HG02870 (cell line): ENCODE measurements around the gene MYBPC3.
"Not testable (repeated sequence)": the region's sequence is repeated elsewhere in the genome, so short reads cannot be mapped to it uniquely, and the experiment has no call there.

Experiments used
- ATAC-seq: cut with Tn5 transposase; IDR thresholded peaks from one replicate; pipeline ENCODE4 v1.9.1; 2021; ENCODE audit warnings: mild to moderate bottlenecking, moderate library complexity; ENCODE audit not compliant: unreplicated experiment

Gene MYBPC3

GRCh38 chr11:47340980-47341775 is 11.3 kb downstream of the MYBPC3 start:
- ATAC-seq, result no peak

- ATAC-seq, result no peak
Measured at GRCh38 chr11:47340010-47340409, 12.5 kb downstream of the MYBPC3 start.

GRCh38 chr11:47338396-47339241 is 13.9 kb downstream of the MYBPC3 start:
- no peak for ATAC-seq

- no peak for ATAC-seq
Measured at GRCh38 chr11:47337229-47337924, 15.1 kb downstream of the MYBPC3 start.

DNA sequence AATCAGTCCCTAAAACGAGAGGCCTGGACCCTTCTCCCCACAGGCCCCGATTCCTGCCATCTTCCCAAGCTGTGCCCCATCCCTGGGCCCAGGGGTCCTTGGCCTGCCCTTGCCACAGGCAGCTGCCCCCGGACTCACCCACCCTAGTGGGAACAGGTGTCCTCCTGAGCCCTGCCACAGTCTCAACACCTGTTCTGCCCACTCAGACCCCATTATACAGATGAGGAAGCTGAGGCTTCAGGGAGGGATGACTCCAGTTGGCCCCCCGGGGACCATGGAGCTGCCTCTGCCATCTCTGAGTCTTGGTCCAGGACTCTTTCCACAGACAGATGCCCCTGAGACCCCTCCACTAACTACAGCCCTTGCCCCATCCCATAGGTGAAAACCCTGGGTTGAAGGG is 15.9 kb downstream of the MYBPC3 start:
- ATAC-seq, result no peak

DNA sequence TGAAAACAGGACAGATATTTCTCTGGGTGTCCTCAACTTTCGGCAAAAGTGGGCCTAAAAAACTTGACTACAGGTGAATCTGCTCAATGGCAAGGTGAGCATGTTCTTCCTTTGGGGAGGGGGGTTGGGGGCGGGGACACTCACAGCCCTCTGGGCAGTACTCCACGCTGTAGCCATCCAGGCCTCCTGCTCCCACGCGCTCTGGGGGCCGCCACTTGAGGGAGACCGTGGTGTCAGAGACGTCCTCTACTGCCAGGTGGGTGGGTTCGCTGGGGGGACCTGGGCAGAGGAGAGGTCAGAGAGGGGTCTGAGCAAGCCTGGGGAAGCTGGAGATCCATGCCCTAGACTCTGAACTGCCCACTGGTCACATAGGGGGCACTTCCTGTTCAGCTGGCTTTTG is 16.8 kb downstream of the MYBPC3 start:
- no peak for ATAC-seq

DNA sequence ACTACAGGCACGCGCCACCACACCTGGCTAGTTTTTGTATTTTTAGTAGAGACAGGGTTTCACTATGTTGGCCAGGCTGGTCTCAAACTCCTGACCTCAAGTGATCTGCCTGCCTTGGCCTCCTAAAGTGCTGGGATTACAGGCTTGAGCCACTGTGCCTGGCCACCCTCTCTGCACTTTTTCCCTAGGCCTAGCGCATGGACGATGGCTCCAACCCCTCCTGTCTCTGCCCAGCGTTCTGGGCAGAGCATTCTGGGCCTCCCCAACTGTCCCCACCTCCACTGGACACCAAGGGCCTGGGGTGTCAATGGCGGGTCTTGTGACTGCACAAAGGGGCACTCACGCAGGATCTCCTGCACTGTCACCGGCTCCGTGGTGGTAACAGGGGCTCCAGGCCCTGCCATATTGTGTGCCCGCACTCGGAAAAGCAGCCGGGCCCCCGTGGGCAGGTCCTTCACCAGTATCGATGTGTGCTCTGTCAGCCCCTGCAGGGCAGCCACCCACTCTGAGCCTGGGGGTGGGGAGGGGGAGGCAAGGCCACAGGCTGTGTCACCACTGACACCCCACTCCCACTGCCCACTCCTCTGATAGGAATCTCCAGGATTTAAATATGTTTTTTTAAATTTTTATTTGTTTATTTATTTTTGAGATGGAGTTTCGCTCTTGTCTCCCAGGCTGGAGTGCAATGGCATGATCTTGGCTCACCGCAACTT is 17.6 kb downstream of the MYBPC3 start:
- ATAC-seq, result not testable (repeated sequence)

GRCh38 chr11:47333886-47334443 is 18.5 kb downstream of the MYBPC3 start:
- ATAC-seq, result no peak

DNA sequence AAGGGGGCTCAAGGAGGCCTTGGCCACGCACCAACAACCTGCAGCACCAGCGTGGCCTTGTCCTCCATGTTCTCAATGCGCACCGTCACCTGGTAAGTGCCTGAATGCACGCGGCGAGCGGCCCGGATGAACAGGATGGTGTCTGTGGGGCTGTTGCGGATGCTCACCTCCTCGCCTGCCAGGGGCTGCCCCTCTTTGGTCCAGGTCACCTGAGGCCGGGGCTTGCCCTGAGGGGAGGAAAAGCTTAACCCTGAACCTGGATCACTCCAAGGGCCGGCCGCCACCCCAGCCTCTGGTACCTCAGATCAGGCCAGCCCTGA is 19.0 kb downstream of the MYBPC3 start:
- no peak for ATAC-seq

- no peak for ATAC-seq
Measured at GRCh38 chr11:47332791-47333525, 19.5 kb downstream of the MYBPC3 start.

GRCh38 chr11:47332303-47332711 is 20.2 kb downstream of the MYBPC3 start:
- no peak for ATAC-seq

DNA sequence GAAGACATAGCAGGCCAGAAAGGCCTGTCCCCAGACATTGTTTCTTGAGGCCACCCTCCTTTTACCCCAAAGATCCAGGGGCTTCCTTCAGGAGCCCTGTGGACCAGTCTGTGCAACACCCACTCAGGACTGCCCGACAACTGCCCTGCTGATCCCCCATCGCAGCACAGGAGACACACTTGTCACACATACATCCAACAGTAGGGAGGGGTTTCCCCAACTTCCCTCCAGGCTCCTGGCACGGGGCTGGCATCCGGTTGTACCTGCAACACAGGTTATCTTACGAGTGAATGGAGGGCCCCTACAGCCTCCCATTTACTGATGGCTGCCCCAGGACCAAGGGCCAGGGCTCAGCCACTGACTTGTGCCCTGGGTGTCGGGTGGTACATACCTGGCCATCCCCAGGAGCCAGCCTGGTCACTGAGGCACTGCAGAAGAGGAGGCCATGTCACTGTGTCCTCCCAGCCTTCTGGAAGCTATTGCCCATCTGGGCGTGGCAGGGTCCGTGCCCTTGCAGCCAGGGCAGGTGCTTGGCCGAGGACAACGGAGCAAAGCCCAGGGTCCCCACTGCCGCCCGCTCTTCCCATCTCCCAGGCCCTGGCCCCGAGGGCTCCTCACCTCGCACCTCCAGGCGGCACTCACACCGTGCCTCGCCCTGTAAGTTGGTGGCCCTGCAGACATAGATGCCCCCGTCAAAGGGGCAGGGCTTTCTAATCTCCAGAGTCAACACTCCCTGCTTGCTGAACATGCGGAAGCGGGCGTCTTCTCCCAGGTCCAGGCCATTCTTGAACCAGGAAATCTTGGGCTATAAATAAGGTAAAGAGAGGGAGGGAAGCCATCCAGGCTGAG is 20.8 kb downstream of the MYBPC3 start:
- no peak for ATAC-seq

DNA sequence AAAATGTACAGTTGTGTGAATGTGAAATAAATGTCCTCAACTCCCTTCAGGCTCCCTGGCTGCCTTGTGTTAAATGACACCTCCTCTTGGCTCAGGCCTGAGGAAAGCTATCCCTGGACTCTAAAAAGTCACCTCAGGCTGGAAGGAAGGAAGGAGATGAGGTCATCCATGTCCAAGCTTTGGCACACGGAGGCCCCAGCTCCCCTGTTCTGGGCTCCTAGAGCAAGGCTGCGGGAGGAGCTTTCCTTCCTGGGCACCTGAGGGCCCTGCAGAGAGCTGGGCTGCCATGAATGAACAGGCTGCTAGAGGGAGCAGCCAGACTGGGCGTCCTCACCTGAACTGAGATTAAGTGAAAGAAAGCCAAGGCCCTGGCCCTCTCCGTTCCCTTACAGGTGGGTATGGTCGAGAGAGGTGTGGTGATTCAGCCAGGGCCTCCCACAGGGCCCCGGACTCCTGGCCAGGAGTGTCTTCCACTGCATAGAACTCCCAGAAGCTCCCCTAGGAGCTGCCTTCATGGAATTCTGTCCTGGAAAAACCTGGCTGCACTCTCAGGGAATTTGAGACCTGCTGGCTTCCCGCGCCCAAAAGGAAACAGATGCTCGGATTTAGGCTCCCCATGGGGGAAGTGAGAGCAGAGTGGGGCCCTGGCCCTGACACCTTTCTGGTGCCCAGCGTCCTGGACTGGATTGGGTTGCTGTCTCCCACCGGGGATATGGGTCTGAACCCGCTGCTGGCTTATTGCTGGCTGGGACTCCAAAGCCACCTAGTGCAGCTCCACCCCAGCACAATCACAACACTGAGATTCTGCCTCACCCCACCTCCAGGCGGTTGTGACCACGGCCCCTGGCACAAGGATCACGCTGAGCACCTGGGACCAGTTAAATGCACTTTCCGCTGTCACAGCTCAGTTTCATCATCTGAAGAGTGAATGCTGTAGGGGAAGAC is 22.2 kb downstream of the MYBPC3 start:
- no peak for ATAC-seq

GRCh38 chr11:47329431-47329986 is 23.0 kb downstream of the MYBPC3 start:
- ATAC-seq, result no peak

- ATAC-seq, result peak; percentile 49
Measured at GRCh38 chr11:47328449-47329390, 23.8 kb downstream of the MYBPC3 start.

GRCh38 chr11:47327949-47328348 is 24.6 kb downstream of the MYBPC3 start:
- ATAC-seq, result no peak

DNA sequence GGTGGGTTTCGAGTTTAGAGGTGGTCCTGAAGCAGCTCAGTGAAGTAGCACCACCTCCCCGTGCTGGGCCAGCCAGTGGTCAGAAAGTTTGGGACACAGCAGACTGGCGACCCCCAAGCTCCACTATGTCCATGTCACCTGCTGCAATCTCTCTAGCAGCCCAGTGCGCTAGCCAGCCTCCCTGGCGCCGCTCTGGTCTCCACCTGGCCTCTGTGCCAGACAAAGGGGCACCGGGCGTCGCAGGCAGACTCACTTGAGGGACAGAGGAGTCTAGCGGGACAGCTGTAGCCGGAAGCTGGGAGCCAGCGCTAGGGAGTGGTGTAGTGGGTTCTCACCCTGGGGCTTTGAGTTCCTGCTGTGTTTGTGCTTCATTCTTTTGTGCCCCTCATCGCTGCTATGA is 25.5 kb downstream of the MYBPC3 start:
- no peak for ATAC-seq
